ENCODE data around the gene LCE5A.

LCE5A gene

GRCh38 chr1:152510503-152510902 lies at the start of gene LCE5A:
Gene LCE5A (plus strand): TSS chr1:152510803. CDS start chr1:152511535, 732 bp downstream.
- no peak for DNase-seq (ENCODE audit: low spot score)

DNA sequence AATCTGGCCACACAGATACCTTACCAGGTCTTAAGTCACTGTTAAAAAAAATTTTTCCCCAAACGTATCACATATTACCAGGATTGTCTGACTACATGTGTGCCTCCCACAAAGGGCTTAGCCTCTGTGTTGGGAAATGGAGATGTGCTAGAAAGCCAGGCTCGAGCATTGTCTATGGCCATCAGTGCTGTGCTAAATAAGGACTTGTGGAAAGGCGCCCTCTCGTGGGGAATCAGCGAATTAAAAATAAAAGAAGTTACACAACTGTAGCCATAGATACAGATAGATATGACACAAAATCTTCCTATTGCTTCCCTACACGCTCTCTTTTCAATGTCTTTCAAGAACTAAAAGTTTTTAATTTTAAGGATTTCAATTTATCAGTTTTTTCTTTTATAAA lies 49.1 kb upstream of the LCE5A start:
- DNase-seq (ENCODE audit: low spot score) = peak; percentile 75

GRCh38 chr1:152462636-152463035 lies 48.0 kb upstream of the LCE5A start:
- DNase-seq (ENCODE audit: low spot score) = no peak

DNA sequence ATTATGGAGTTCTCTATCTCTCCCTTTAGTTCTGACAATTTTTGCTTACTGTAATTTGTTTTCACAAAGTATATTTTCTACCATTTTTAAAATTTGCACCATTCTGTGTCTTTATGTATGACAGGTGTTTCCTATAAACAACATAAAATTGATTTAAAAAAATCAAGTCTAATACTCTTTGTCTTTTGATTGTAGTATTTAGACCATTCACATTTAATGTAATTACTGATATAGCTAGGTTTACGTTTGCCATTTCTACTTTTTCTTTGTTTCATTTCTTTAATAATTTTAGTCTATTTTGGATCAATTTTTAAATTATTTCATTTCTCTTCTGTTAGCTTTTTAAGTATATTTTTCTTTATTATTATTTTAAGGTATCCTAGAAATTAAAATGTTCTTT lies 44.4 kb upstream of the LCE5A start:
- no peak for DNase-seq (ENCODE audit: low spot score)

GRCh38 chr1:152473887-152474537 lies 36.6 kb upstream of the LCE5A start:
- DNase-seq (ENCODE audit: low spot score) = no peak

DNA sequence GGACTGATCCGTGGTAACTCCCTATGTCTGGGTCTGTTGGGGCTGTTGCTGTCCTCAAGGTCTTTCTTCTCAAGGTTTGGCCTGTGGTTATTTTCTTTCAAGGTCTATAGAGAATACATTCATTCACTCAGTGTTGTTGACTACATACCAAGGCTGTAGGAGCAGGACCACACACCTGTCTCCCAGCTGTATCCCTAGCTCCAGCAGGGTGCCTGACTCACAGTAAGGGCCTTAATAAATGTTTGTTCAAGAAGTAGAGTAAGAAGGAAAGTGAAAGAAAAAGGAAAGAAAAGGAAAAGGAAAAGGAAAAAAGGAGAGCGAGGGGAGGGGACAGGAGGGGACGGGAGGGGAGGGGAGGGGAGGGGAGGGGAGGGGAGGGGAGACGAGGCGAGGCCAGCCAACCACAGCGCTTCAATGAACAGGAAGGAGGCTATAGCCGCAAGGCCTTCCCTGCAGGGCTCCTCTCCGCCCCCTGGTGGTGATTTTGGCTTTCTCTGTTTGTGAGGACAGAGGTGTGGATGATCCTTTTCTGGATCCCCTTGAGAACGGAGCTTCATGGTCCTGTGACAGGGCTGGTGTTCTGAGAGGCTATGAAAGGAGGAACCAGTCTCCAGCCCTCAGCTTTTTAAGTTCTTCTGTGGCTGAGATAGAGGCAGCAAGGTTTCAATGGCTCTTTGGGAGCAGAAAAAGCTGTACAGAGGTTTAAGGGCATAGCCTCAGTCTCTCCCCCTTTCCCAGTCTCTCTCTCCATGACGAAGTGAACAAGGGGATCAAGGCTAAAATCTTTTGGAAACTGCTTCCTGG lies 30.6 kb upstream of the LCE5A start:
- peak; percentile 53 for DNase-seq (ENCODE audit: low spot score)

- no peak for DNase-seq (ENCODE audit: low spot score)
Observed at GRCh38 chr1:152481869-152482664, 28.5 kb upstream of the LCE5A start.

GRCh38 chr1:152486400-152487006 lies 24.1 kb upstream of the LCE5A start:
- no peak for DNase-seq (ENCODE audit: low spot score)

DNA sequence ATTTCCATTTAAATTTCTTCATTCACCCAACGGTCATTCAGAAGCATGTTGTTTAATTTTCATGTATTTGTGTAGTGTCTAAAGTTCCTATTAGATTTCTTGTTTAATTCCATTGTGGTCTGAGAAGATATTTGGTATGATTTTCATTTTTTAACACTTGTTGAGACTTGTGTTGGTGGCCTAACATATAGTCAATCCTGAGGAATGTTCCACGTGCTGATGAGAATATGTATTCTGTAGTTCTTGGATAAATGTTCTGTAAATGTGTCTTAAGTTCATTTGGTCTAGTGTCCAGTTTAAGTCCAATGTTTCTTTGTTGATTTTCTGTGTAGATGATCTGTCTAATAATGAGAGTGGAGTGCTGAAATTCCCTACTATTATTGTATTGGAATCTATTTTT lies 22.7 kb upstream of the LCE5A start:
- DNase-seq (ENCODE audit: low spot score) = no peak

DNA sequence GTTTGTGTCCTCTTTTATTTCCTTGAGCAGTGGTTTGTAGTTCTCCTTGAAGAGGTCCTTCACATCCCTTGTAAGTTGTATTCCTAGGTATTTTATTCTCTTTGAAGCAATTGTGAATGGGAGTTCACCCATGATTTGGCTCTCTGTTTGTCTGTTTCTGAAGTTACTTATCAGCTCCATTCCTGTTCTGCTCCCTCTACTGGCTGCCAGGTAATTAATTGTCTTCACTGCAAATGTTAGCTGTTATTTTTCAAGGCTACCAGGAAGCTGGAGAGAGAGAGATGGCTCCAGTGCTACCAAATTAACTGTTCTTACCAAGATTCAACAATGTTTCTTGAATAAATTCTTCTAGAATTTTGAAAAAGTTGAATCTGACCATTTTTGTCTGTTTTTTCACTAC lies 19.1 kb upstream of the LCE5A start:
- peak; percentile 7 for DNase-seq (ENCODE audit: low spot score)

DNA sequence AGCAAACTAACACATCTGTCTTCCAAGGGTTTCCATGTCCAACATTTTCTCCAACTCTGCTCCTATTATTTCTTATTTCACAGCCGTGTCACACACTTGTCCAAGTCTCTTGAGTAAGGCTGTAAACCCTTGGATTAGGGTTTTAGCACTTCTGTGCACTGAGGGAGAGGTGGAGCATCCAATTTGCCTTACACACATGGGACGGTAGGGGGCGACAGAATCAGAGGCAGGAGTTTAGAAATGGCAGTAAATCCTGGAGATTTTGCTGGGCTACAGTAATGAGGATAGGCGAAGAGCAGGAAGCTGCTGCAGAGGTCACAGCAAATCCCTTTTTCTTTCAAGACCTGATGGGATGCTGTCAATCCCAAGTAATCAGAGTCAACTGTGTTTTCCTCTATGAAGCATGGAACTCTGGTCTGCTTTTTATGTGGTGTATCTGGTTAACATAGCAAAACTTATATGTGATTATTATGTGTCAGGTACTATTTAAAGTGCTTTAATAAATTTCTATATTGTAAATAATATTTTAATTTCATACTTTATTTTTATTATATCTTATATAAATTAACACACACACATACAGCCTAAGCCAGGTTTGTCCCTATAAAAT lies 15.4 kb upstream of the LCE5A start:
- DNase-seq (ENCODE audit: low spot score) = peak; percentile 19

- DNase-seq (ENCODE audit: low spot score) = peak; percentile 18
Observed at GRCh38 chr1:152497273-152497672, 13.3 kb upstream of the LCE5A start.

DNA sequence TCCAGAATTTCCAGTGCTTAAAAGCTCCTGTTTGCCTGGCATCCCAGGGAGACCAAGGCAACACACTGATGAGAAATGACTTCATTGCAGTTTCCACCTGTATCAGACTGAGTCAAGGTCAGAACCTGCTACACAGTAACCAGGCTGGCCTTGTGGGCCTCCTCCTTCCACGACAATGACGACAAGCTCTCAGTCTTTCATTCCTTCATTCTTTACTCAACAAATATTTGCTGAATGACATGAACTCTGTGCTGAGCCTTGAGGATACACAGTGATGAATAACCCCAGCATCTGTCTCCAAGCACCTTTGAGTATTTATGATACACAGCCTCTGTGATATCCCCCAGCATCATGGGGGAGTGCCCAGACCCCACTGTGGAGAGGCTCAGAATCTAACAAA lies 8.9 kb upstream of the LCE5A start:
- DNase-seq (ENCODE audit: low spot score) = no peak

DNA sequence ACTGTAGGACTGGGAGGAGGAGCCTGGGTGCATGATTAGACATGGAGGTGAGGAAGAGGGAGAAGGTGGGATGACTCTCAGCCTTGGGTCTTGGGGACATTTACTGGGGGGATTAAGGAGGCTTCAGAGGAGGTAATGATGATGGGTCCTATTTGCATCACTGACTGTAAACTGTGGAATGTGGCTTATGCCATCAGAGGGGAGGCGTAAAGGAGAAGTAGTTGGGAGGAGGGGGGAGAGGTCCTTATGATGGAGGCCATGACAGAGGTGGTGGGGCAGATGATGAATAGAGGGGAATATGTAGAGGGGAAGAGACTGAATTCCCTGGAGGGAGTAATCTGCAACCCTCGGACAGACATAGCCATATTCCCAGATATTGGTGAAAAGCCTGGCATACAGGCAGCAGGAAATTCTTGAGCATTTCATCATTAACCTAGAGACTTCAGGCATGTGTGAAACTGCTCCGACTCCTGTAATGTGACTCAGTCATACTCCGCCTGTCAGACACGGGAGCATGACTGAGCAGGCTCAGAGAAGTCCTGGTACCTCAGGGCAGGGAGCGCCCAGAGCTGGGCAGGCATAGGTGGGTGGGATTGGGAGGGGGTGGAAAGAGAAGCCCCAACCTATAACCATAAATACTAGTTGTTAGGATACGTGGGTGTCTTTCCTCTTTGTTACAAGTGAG lies 8.0 kb upstream of the LCE5A start:
- no peak for DNase-seq (ENCODE audit: low spot score)

GRCh38 chr1:152505083-152505482 lies 5.5 kb upstream of the LCE5A start:
- DNase-seq (ENCODE audit: low spot score) = no peak

- no peak for DNase-seq (ENCODE audit: low spot score)
Observed at GRCh38 chr1:152506899-152507498, 3.6 kb upstream of the LCE5A start.

GRCh38 chr1:152511596-152511995 lies 993 bp downstream of the LCE5A start:
- no peak for DNase-seq (ENCODE audit: low spot score)

- DNase-seq (ENCODE audit: low spot score) = no peak
Observed at GRCh38 chr1:152513081-152513480, 2.5 kb downstream of the LCE5A start.

- DNase-seq (ENCODE audit: low spot score) = no peak
Observed at GRCh38 chr1:152514715-152515433, 4.3 kb downstream of the LCE5A start.

GRCh38 chr1:152515434-152515783 lies 4.8 kb downstream of the LCE5A start:
- DNase-seq (ENCODE audit: low spot score) = peak; percentile 31

Measured in SW480 (cell line).